A549 (cell line): ENCODE measurements around the gene WDR70. TPM values are rescaled to one million over a fixed set of nuclear protein-coding genes. Genes with fewer than 3 reads are reported as not detected.

Experiments
- ATAC-seq, 2 experiments: fragments of 200-7000 bp in 1 of 2; fragments of >200 bp in 1 of 2; cut with Nextera tagmentation in 1 of 2; cut with Tn5 transposase in 1 of 2; 3 replicates each; pipeline versions ENCODE4 v1.8.0 to v1.9.1; 2018 to 2020; ENCODE audit warnings: mild to moderate bottlenecking in 1 of 2, moderate library complexity in 1 of 2
- CTCF ChIA-PET: fragments of 300-600 bp; sonication (Branson Sonifier 250); formaldehyde crosslinking; extraction: SDS; loops from one replicate; lab custom pipeline; 2021; ENCODE audit warnings: antibody characterized with exemption, inconsistent platforms; lab: Yijun Ruan, JAX
- POLR2A ChIA-PET: fragments of 350-600 bp; formaldehyde crosslinking; extraction: SDS; loops from one replicate; lab custom pipeline; 2021; ENCODE audit warnings: antibody characterized with exemption, inconsistent platforms; lab: Yijun Ruan, JAX
- DNase-seq, 2 experiments: peaks; one replicate each; pipeline versions ENCODE4 v3.0.0 to v3.0.0-alpha.2; 2011 to 2016; ENCODE audit warnings: low read depth in 1 of 2, low spot score in 1 of 2
- FAIRE-seq: peaks from 2 replicates; lab custom pipeline; 2011; peaks lifted over from hg19 to GRCh38; lab: Jason Lieb, UNC
- H3K27ac ChIP-seq, 2 experiments: fragments of >200 bp; sonication (Bioruptor Twin); formaldehyde crosslinking; 3 replicates each; pipeline ENCODE4 v1.5.1; 2016 to 2017
- H3K4me1 ChIP-seq: fragments of >200 bp; sonication (Bioruptor Twin); formaldehyde crosslinking; 3 replicates; pipeline ENCODE4 v1.6.1; 2016
- H3K4me2 ChIP-seq: fragments of >200 bp; sonication (Bioruptor Twin); formaldehyde crosslinking; 3 replicates; pipeline ENCODE4 v1.6.1; 2016
- H3K4me3 ChIP-seq: fragments of >200 bp; sonication (Bioruptor Twin); formaldehyde crosslinking; 3 replicates; pipeline ENCODE4 v1.5.1; 2016
- H3K9me3 ChIP-seq: fragments of >200 bp; sonication (Bioruptor Twin); formaldehyde crosslinking; 3 replicates; pipeline ENCODE4 v1.6.1; 2016
- ATOH8 ChIP-seq: fragments of 250-450 bp; sonication (Bioruptor Pico); IDR thresholded peaks from 2 replicates; pipeline ENCODE4 v1.5.0; 2020; ENCODE audit warnings: low read depth, mild to moderate bottlenecking, moderate library complexity
- CHD2 ChIP-seq: fragments of 150-350 bp; IDR thresholded peaks from 2 replicates; pipeline ENCODE4 v1.6.1; 2014; ENCODE audit warnings: low read length; ENCODE audit not compliant: partially characterized antibody
- CHD4 ChIP-seq: fragments of 200-600 bp; sonication (generic); IDR thresholded peaks from 2 replicates; pipeline ENCODE4 v1.6.1; 2016; ENCODE audit warnings: antibody characterized with exemption, mild to moderate bottlenecking, borderline replicate concordance
- E2F6 ChIP-seq: IDR thresholded peaks from 2 replicates; pipeline ENCODE4 v1.6.1; 2012; ENCODE audit warnings: low read depth, borderline replicate concordance
- ESRRA ChIP-seq: fragments of 150-350 bp; IDR thresholded peaks from 2 replicates; pipeline ENCODE4 v1.6.1; 2014; ENCODE audit warnings: mild to moderate bottlenecking, low read length, borderline replicate concordance
- FOSL2 ChIP-seq, 2 experiments: fragments of 450-650 bp in 1 of 2; fragments of >200 bp in 1 of 2; sonication (Bioruptor Twin) in 1 of 2; formaldehyde crosslinking; IDR thresholded peaks; 2 replicates each; pipeline versions ENCODE4 v1.5.0 to v1.6.1; 2016 to 2020; ENCODE audit warnings: mild to moderate bottlenecking in 1 of 2, moderate library complexity in 1 of 2
- FOXS1 ChIP-seq: fragments of 250-450 bp; sonication (Bioruptor Pico); IDR thresholded peaks from 2 replicates; pipeline ENCODE4 v1.5.0; 2020; ENCODE audit warnings: mild to moderate bottlenecking, moderate library complexity
- GATA3 ChIP-seq: IDR thresholded peaks from 2 replicates; pipeline ENCODE4 v1.6.1; 2012; ENCODE audit warnings: borderline replicate concordance
- HDAC2 ChIP-seq: fragments of 200-600 bp; sonication (generic); IDR thresholded peaks from 2 replicates; pipeline ENCODE4 v1.6.1; 2016
- HEYL ChIP-seq: fragments of 250-450 bp; sonication (Bioruptor Pico); IDR thresholded peaks from 2 replicates; pipeline ENCODE4 v1.8.0; 2021; ENCODE audit warnings: mild to moderate bottlenecking, moderate library complexity
- HMGXB4 ChIP-seq: fragments of 250-450 bp; sonication (Bioruptor Pico); IDR thresholded peaks from 2 replicates; pipeline ENCODE4 v1.5.0; 2021; ENCODE audit warnings: mild to moderate bottlenecking, moderate library complexity, borderline replicate concordance
- HOXB13 ChIP-seq: fragments of 250-450 bp; sonication (Bioruptor Pico); IDR thresholded peaks from 2 replicates; pipeline ENCODE4 v1.5.0; 2020; ENCODE audit warnings: low read depth, mild to moderate bottlenecking, moderate library complexity
- HOXB5 ChIP-seq: fragments of 250-450 bp; sonication (Bioruptor Pico); IDR thresholded peaks from 2 replicates; pipeline ENCODE4 v1.5.0; 2020; ENCODE audit warnings: mild to moderate bottlenecking, moderate library complexity
- JUNB ChIP-seq: fragments of >200 bp; sonication (Bioruptor Twin); formaldehyde crosslinking; IDR thresholded peaks from 2 replicates; pipeline ENCODE4 v1.6.1; 2016
- PBX3 ChIP-seq: IDR thresholded peaks from 2 replicates; pipeline ENCODE4 v1.6.1; 2012
- PHF8 ChIP-seq: fragments of 200-600 bp; sonication (generic); IDR thresholded peaks from 2 replicates; pipeline ENCODE4 v1.6.1; 2016; ENCODE audit warnings: low read depth, mild to moderate bottlenecking, antibody characterized with exemption, moderate library complexity, borderline replicate concordance
- POLR2AphosphoS2 ChIP-seq: conservative IDR thresholded peaks from 2 replicates; pipeline ENCODE4 v1.6.1; 2012; ENCODE audit warnings: low read length, improper control_type of control experiment, inconsistent platforms
- REST ChIP-seq: fragments of 200-600 bp; sonication (generic); IDR thresholded peaks from 2 replicates; pipeline ENCODE4 v1.6.1; 2016; ENCODE audit warnings: antibody characterized with exemption, mild to moderate bottlenecking, moderate library complexity
- RFX5 ChIP-seq: fragments of 450-650 bp; IDR thresholded peaks from 2 replicates; pipeline ENCODE4 v1.7.1; 2014; ENCODE audit warnings: antibody characterized with exemption, mild to moderate bottlenecking, moderate library complexity
- SREBF2 ChIP-seq: fragments of 450-650 bp; IDR thresholded peaks from 2 replicates; pipeline ENCODE4 v1.6.1; 2014; ENCODE audit warnings: mild to moderate bottlenecking, moderate library complexity
- TP53 ChIP-seq: fragments of 250-450 bp; sonication (Bioruptor Pico); IDR thresholded peaks from 2 replicates; pipeline ENCODE4 v1.5.0; 2021; ENCODE audit warnings: mild to moderate bottlenecking, moderate library complexity
- USF2 ChIP-seq: fragments of 450-650 bp; IDR thresholded peaks from 2 replicates; pipeline ENCODE4 v1.6.1; 2014; ENCODE audit warnings: antibody characterized with exemption
- ZC3H11A ChIP-seq: fragments of 450-650 bp; IDR thresholded peaks from 2 replicates; pipeline ENCODE4 v1.6.1; 2014; ENCODE audit warnings: antibody characterized with exemption, mild to moderate bottlenecking
- WGBS: methylation state at CpG from one replicate; pipeline ENCODE4 v1.1.6; 2017; ENCODE audit errors: missing lambda C conversion rate; 5-methylcytosine and 5-hydroxymethylcytosine counted together
- polyA plus RNA-seq, 4 experiments: library from polyadenylated mRNA; depleted of rRNA in 3 of 4; stranded (reverse); fragments of >200 nt; fragmentation: RNase III in 1 of 4; extraction: RNeasy Plus Mini Kit Qiagen cat#74134 plus additional on column Dnase treatment in 1 of 4; gene quantifications; 2 replicates in 3 of 4; 3 replicates in 1 of 4; pipeline ENCODE4 v1.2.3, GENCODE V29; 2011 to 2017

The WDR70 gene
- polyA plus RNA-seq, 2 of the 4 experiments (the other 2 are of a cell fraction), result 13.8 to 28.8 TPM

- ChIA-PET POLR2A (no interaction called here), CTCF (interaction anchor here (0.6 kb wide), 1 partner anchor 1535 kb away, joined by 3 read pairs; no protein-coding TSS in a partner anchor)
- no peak overlapping the region for H3K4me3 ChIP-seq
- TF ChIP-seq HDAC2, result no peak
- no peak for TF ChIP-seq FOXS1
- TF ChIP-seq CHD4, result no peak
- no peak for TF ChIP-seq JUNB
- TF ChIP-seq POLR2AphosphoS2, result no peak
- TF ChIP-seq REST, result no peak
- no peak for TF ChIP-seq E2F6
- no peak for TF ChIP-seq PHF8
- TF ChIP-seq RFX5, result no peak
- TF ChIP-seq USF2, result no peak
- no peak for TF ChIP-seq ESRRA
- no peak for TF ChIP-seq HOXB5
- TF ChIP-seq FOSL2 (IDR thresholded peaks at IDR 0.05), result no peak
- TF ChIP-seq FOSL2 (CRISPR knock-in tag; IDR thresholded peaks at IDR 0.05), result no peak
- TF ChIP-seq HMGXB4 (CRISPR knock-in tag), result no peak
- TF ChIP-seq HOXB13 (CRISPR knock-in tag), result no peak
- no peak for TF ChIP-seq CHD2
- TF ChIP-seq SREBF2, result no peak
- no peak for TF ChIP-seq GATA3
- ATAC-seq (no peak), DNase-seq (no peak), FAIRE-seq (no peak)
- no peaks in the 10 kb centered on the region for H3K9me3 ChIP-seq
- peaks cover 24% of the 10 kb centered on the region for H3K4me1 ChIP-seq
- no peak overlapping the region for H3K27ac ChIP-seq
- H3K4me2 ChIP-seq, result no peak overlapping the region
Observed at GRCh38 chr5:37742111-37742510, 363.0 kb downstream of the WDR70 start.

- TF ChIP-seq HEYL (CRISPR knock-in tag), result no peak
- TF ChIP-seq PBX3, result no peak
- no peak for TF ChIP-seq HOXB13 (CRISPR knock-in tag)
- TF ChIP-seq TP53 (CRISPR knock-in tag), result no peak
- no peak for TF ChIP-seq ZC3H11A
- TF ChIP-seq ATOH8, result no peak
- H3K4me3 ChIP-seq, result no peak overlapping the region
- FAIRE-seq (no peak), ATAC-seq (no peak), DNase-seq (no peak)
- H3K9me3 ChIP-seq, result no peaks in the 10 kb centered on the region
- H3K4me1 ChIP-seq, result no peaks in the 10 kb centered on the region
- ChIA-PET CTCF (interaction anchor here (1.4 kb wide), 1 partner anchor 28 kb away, joined by 4 read pairs; no protein-coding TSS in a partner anchor), POLR2A (no interaction called here)
- H3K27ac ChIP-seq, result no peak overlapping the region
- WGBS, result 44% methylated on average over 3 of the region's 3 CpGs
- H3K4me2 ChIP-seq, result no peak overlapping the region
Observed at GRCh38 chr5:37751227-37751626, 372.1 kb downstream of the WDR70 start.
